DND-41 (cell line): ENCODE measurements around the gene CPED1.

ENCODE experiments used
- ATAC-seq: fragments of 200-7000 bp; cut with Tn5 transposase; 3 replicates; pipeline ENCODE4 v1.9.1; 2021; ENCODE audit warnings: low read depth; ENCODE audit not compliant: insufficient read depth
- DNase-seq: peaks from one replicate; pipeline ENCODE4 v3.0.0-alpha.2; 2020
- H2AFZ ChIP-seq: 2 replicates; pipeline ENCODE4 v1.6.0; 2012; ENCODE audit warnings: low read depth, low read length
- H3K27ac ChIP-seq: 2 replicates; pipeline ENCODE4 v1.5.1; 2012; ENCODE audit warnings: low read length, inconsistent platforms
- H3K27me3 ChIP-seq: fragments of 200-600 bp; sonication (generic); 2 replicates; pipeline ENCODE4 v1.6.0; 2012; ENCODE audit warnings: low read length, mild to moderate bottlenecking, inconsistent platforms; ENCODE audit not compliant: insufficient read depth, poor library complexity
- H3K36me3 ChIP-seq: 2 replicates; pipeline ENCODE4 v1.5.1; 2012; ENCODE audit warnings: low read length, inconsistent platforms; ENCODE audit not compliant: insufficient read depth
- H3K4me1 ChIP-seq: 2 replicates; pipeline ENCODE4 v1.5.1; 2012; ENCODE audit warnings: mild to moderate bottlenecking, low read length; ENCODE audit not compliant: insufficient read depth
- H3K4me2 ChIP-seq: 2 replicates; pipeline ENCODE4 v1.6.0; 2012; ENCODE audit warnings: mild to moderate bottlenecking, moderate library complexity, low read length, inconsistent platforms; ENCODE audit not compliant: insufficient read depth
- H3K4me3 ChIP-seq, 2 experiments: fragments of 200-600 bp in 1 of 2; shearing (Covaris generic) in 1 of 2; 2 replicates each; pipeline ENCODE4 v1.5.1; 2012 to 2016; ENCODE audit warnings: inconsistent platforms in 2 of 2, low read length in 2 of 2, mild to moderate bottlenecking in 2 of 2, low read depth in 1 of 2, moderate library complexity in 1 of 2
- H3K79me2 ChIP-seq: 2 replicates; pipeline ENCODE4 v1.6.0; 2012; ENCODE audit warnings: low read length, inconsistent platforms; ENCODE audit not compliant: insufficient read depth
- H3K9ac ChIP-seq: 2 replicates; pipeline ENCODE4 v1.6.0; 2012; ENCODE audit warnings: low read depth, mild to moderate bottlenecking, inconsistent platforms, low read length, moderate library complexity
- H3K9me3 ChIP-seq: 2 replicates; pipeline ENCODE4 v1.5.1; 2012; ENCODE audit warnings: low read length, moderate library complexity, mild to moderate bottlenecking, inconsistent platforms; ENCODE audit not compliant: insufficient read depth, severe bottlenecking
- H4K20me1 ChIP-seq: 2 replicates; pipeline ENCODE4 v1.6.0; 2012; ENCODE audit warnings: low read length; ENCODE audit not compliant: insufficient read depth
- CTCF ChIP-seq: IDR thresholded peaks from 2 replicates; pipeline ENCODE4 v1.5.1; 2012; ENCODE audit warnings: borderline replicate concordance, low read length, moderate library complexity, mild to moderate bottlenecking; ENCODE audit not compliant: poor library complexity, severe bottlenecking; ENCODE audit errors: extremely low read depth
- EZH2 ChIP-seq: IDR thresholded peaks from 3 replicates; pipeline ENCODE4 v1.6.1; 2012; ENCODE audit warnings: borderline replicate concordance, low read depth, mild to moderate bottlenecking, moderate library complexity, low read length, inconsistent platforms; ENCODE audit not compliant: severe bottlenecking

The CPED1 gene

GRCh38 chr7:121001234-121001906, 12.9 kb downstream of the CPED1 start:
- H3K4me2 ChIP-seq = no peak overlapping the region
- H3K9me3 ChIP-seq = no peaks in the 10 kb centered on the region
- no peaks in the 10 kb centered on the region for H4K20me1 ChIP-seq
- TF ChIP-seq EZH2 = no peak
- no peak for TF ChIP-seq CTCF
- H3K4me3 ChIP-seq = no peak overlapping the region
- H3K36me3 ChIP-seq = no peaks in the 10 kb centered on the region
- no peak overlapping the region for H2AFZ ChIP-seq
- no peaks in the 10 kb centered on the region for H3K79me2 ChIP-seq
- H3K9ac ChIP-seq = no peak overlapping the region
- DNase-seq (no peak), ATAC-seq (no peak)
- H3K27me3 ChIP-seq = no peaks in the 10 kb centered on the region
- peaks cover 29% of the 10 kb centered on the region for H3K4me1 ChIP-seq
- H3K27ac ChIP-seq = no peak overlapping the region

GRCh38 chr7:121002048-121002756, 13.7 kb downstream of the CPED1 start:
- peaks cover 20% of the 10 kb centered on the region for H3K4me1 ChIP-seq
- no peak overlapping the region for H3K4me3 ChIP-seq
- H4K20me1 ChIP-seq = no peaks in the 10 kb centered on the region
- H3K79me2 ChIP-seq = no peaks in the 10 kb centered on the region
- H3K4me2 ChIP-seq = no peak overlapping the region
- ATAC-seq (no peak), DNase-seq (no peak)
- H3K27me3 ChIP-seq = no peaks in the 10 kb centered on the region
- no peak for TF ChIP-seq EZH2
- TF ChIP-seq CTCF = no peak
- H3K9ac ChIP-seq = no peak overlapping the region
- H3K27ac ChIP-seq = no peak overlapping the region
- no peaks in the 10 kb centered on the region for H3K36me3 ChIP-seq
- no peaks in the 10 kb centered on the region for H3K9me3 ChIP-seq
- H2AFZ ChIP-seq = no peak overlapping the region

- peaks cover 5% of the 10 kb centered on the region for H3K27me3 ChIP-seq
- no peaks in the 10 kb centered on the region for H3K36me3 ChIP-seq
- no peak for ATAC-seq
- no peak for DNase-seq
- no peak overlapping the region for H3K4me2 ChIP-seq
- no peak overlapping the region for H3K9ac ChIP-seq
- no peaks in the 10 kb centered on the region for H3K9me3 ChIP-seq
- TF ChIP-seq CTCF (no peak), EZH2 (no peak)
- no peak overlapping the region for H2AFZ ChIP-seq
- no peaks in the 10 kb centered on the region for H4K20me1 ChIP-seq
- H3K79me2 ChIP-seq = no peaks in the 10 kb centered on the region
- H3K4me3 ChIP-seq = no peak overlapping the region
- peaks cover 16% of the 10 kb centered on the region for H3K4me1 ChIP-seq
- no peak overlapping the region for H3K27ac ChIP-seq
These were observed 14.3 kb downstream of the CPED1 start for GRCh38 chr7:121002757-121003200.
